Measurements from ENCODE around the gene GALT.

The GALT gene

GRCh38 chr9:34688329-34689115 lies 42.0 kb downstream of the GALT start:
- Histone ChIP-seq H3K4me1 (no peaks in the 10 kb centered on the region), H3K27me3 (ENCODE audit: control insufficient read depth, insufficient read depth, low read length) (no peaks in the 10 kb centered on the region), H3K4me2 (ENCODE audit: low read length) (no peak overlapping the region), H3K27ac (no peak overlapping the region), H3K4me3 (ENCODE audit: low read depth, low read length) (no peak overlapping the region), H3K9me3 (ENCODE audit: control insufficient read depth, low read length) (no peaks in the 10 kb centered on the region), H2AFZ (no peak overlapping the region), H3K79me2 (no peaks in the 10 kb centered on the region), H3K9ac (no peak overlapping the region), H3K36me3 (ENCODE audit: control insufficient read depth, insufficient read depth, low read length) (no peaks in the 10 kb centered on the region)
- no peak for TF ChIP-seq CTCF (IDR thresholded peaks at IDR 0.05)

- no peak overlapping the region for H3K27ac ChIP-seq
- H3K4me3 ChIP-seq (ENCODE audit: low read depth, low read length) = no peak overlapping the region
- H3K9ac ChIP-seq = no peak overlapping the region
- TF ChIP-seq CTCF (IDR thresholded peaks at IDR 0.05) = no peak
- no peaks in the 10 kb centered on the region for H3K79me2 ChIP-seq
- H3K27me3 ChIP-seq (ENCODE audit: control insufficient read depth, insufficient read depth, low read length) = no peaks in the 10 kb centered on the region
- no peak overlapping the region for H2AFZ ChIP-seq
- H3K9me3 ChIP-seq (ENCODE audit: control insufficient read depth, low read length) = no peaks in the 10 kb centered on the region
- no peaks in the 10 kb centered on the region for H3K36me3 ChIP-seq (ENCODE audit: control insufficient read depth, insufficient read depth, low read length)
- no peak overlapping the region for H3K4me2 ChIP-seq (ENCODE audit: low read length)
- no peaks in the 10 kb centered on the region for H3K4me1 ChIP-seq
Measured at GRCh38 chr9:34689116-34689470, 42.6 kb downstream of the GALT start.

- no peaks in the 10 kb centered on the region for H3K79me2 ChIP-seq
- no peak overlapping the region for H3K9ac ChIP-seq
- H3K36me3 ChIP-seq (ENCODE audit: control insufficient read depth, insufficient read depth, low read length) = no peaks in the 10 kb centered on the region
- no peaks in the 10 kb centered on the region for H3K4me1 ChIP-seq
- H3K4me3 ChIP-seq (ENCODE audit: low read depth, low read length) = no peak overlapping the region
- no peak overlapping the region for H2AFZ ChIP-seq
- H3K27ac ChIP-seq = no peak overlapping the region
- H3K4me2 ChIP-seq (ENCODE audit: low read length) = no peak overlapping the region
- no peaks in the 10 kb centered on the region for H3K27me3 ChIP-seq (ENCODE audit: control insufficient read depth, insufficient read depth, low read length)
- no peak for TF ChIP-seq CTCF (IDR thresholded peaks at IDR 0.05)
- H3K9me3 ChIP-seq (ENCODE audit: control insufficient read depth, low read length) = no peaks in the 10 kb centered on the region
Measured at GRCh38 chr9:34689512-34689911, 43.0 kb downstream of the GALT start.

GRCh38 chr9:34690983-34691935 lies 44.8 kb downstream of the GALT start, which contains the start of gene CCL19:
Gene CCL19 (minus strand): TSS chr9:34691276. CDS start chr9:34691139, 137 bp downstream.
- Histone ChIP-seq H3K4me1 (no peaks in the 10 kb centered on the region), H3K27ac (no peak within 1 kb of the TSS), H3K9me3 (ENCODE audit: control insufficient read depth, low read length) (no peaks in the 10 kb centered on the region), H2AFZ (no peak within 1 kb of the TSS), H3K4me3 (ENCODE audit: low read depth, low read length) (no peak within 1 kb of the TSS), H3K27me3 (ENCODE audit: control insufficient read depth, insufficient read depth, low read length) (no peaks in the 10 kb centered on the region), H3K4me2 (ENCODE audit: low read length) (no peak within 1 kb of the TSS), H3K36me3 (ENCODE audit: control insufficient read depth, insufficient read depth, low read length) (no peaks in the 10 kb centered on the region), H3K9ac (no peak within 1 kb of the TSS), H3K79me2 (no peaks in the 10 kb centered on the region)
- TF ChIP-seq CTCF (IDR thresholded peaks at IDR 0.05) = no peak

Measured in parathyroid adenoma (tissue), 2 donors.